ENCODE data around the gene MEOX2.

Gene MEOX2

GRCh38 chr7:15681631-15682030 lies 4.9 kb downstream of the MEOX2 start:
- in situ Hi-C loops (cut with MboI; ENCODE audit: low sequenced_read_pairs): no loop called here

GRCh38 chr7:15681186-15681585 lies 5.3 kb downstream of the MEOX2 start:
- in situ Hi-C loops (cut with MboI; ENCODE audit: low sequenced_read_pairs): no loop called here

GRCh38 chr7:15680446-15680845 lies 6.0 kb downstream of the MEOX2 start:
- in situ Hi-C loops (cut with MboI; ENCODE audit: low sequenced_read_pairs): no loop called here

- in situ Hi-C loops (cut with MboI; ENCODE audit: low sequenced_read_pairs): no loop called here
Observed at GRCh38 chr7:15679306-15679705, 7.2 kb downstream of the MEOX2 start.

- in situ Hi-C loops (cut with MboI; ENCODE audit: low sequenced_read_pairs): no loop called here
Observed at GRCh38 chr7:15678653-15679052, 7.8 kb downstream of the MEOX2 start.

GRCh38 chr7:15675379-15675778 lies 11.1 kb downstream of the MEOX2 start:
- in situ Hi-C loops (cut with MboI; ENCODE audit: low sequenced_read_pairs): no loop called here

- in situ Hi-C loops (cut with MboI; ENCODE audit: low sequenced_read_pairs): no loop called here
Observed at GRCh38 chr7:15674586-15674985, 11.9 kb downstream of the MEOX2 start.

- in situ Hi-C loops (cut with MboI; ENCODE audit: low sequenced_read_pairs): no loop called here
Observed at GRCh38 chr7:15669443-15670090, 16.9 kb downstream of the MEOX2 start.

- in situ Hi-C loops (cut with MboI; ENCODE audit: low sequenced_read_pairs): no loop called here
Observed at GRCh38 chr7:15667991-15668390, 18.5 kb downstream of the MEOX2 start.

GRCh38 chr7:15662451-15662850 lies 24.0 kb downstream of the MEOX2 start:
- in situ Hi-C loops (cut with MboI; ENCODE audit: low sequenced_read_pairs): no loop called here

- in situ Hi-C loops (cut with MboI; ENCODE audit: low sequenced_read_pairs): no loop called here
Observed at GRCh38 chr7:15658247-15658646, 28.2 kb downstream of the MEOX2 start.

- in situ Hi-C loops (cut with MboI; ENCODE audit: low sequenced_read_pairs): no loop called here
Observed at GRCh38 chr7:15652776-15653290, 33.6 kb downstream of the MEOX2 start.

GRCh38 chr7:15651693-15652092 lies 34.8 kb downstream of the MEOX2 start:
- in situ Hi-C loops (cut with MboI; ENCODE audit: low sequenced_read_pairs): no loop called here

GRCh38 chr7:15650787-15651186 lies 35.7 kb downstream of the MEOX2 start:
- in situ Hi-C loops (cut with MboI; ENCODE audit: low sequenced_read_pairs): no loop called here

- in situ Hi-C loops (cut with MboI; ENCODE audit: low sequenced_read_pairs): no loop called here
Observed at GRCh38 chr7:15648461-15648961, 38.0 kb downstream of the MEOX2 start.

- in situ Hi-C loops (cut with MboI; ENCODE audit: low sequenced_read_pairs): no loop called here
Observed at GRCh38 chr7:15647309-15647708, 39.2 kb downstream of the MEOX2 start.

GRCh38 chr7:15643000-15643705 lies 43.3 kb downstream of the MEOX2 start:
- in situ Hi-C loops (cut with MboI; ENCODE audit: low sequenced_read_pairs): no loop called here

- in situ Hi-C loops (cut with MboI; ENCODE audit: low sequenced_read_pairs): no loop called here
Observed at GRCh38 chr7:15628876-15629275, 57.6 kb downstream of the MEOX2 start.

GRCh38 chr7:15626041-15626440 lies 60.4 kb downstream of the MEOX2 start:
- in situ Hi-C loops (cut with MboI; ENCODE audit: low sequenced_read_pairs): no loop called here

- in situ Hi-C loops (cut with MboI; ENCODE audit: low sequenced_read_pairs): no loop called here
Observed at GRCh38 chr7:15625466-15625865, 61.0 kb downstream of the MEOX2 start.

GRCh38 chr7:15621468-15621867 lies 65.0 kb downstream of the MEOX2 start:
- in situ Hi-C loops (cut with MboI; ENCODE audit: low sequenced_read_pairs): no loop called here

GRCh38 chr7:15620491-15621185 lies 65.8 kb downstream of the MEOX2 start:
- in situ Hi-C loops (cut with MboI; ENCODE audit: low sequenced_read_pairs): no loop called here
